Skin of body (tissue), 2 donors: Measurements from ENCODE around the gene MORN5. TPM values are rescaled to one million over a fixed set of nuclear protein-coding genes. Genes with fewer than 3 reads are reported as not detected.

Source experiments
- DNase-seq: peaks from one replicate; lab custom pipeline; 2025; lab: John Stamatoyannopoulos, UW
- total RNA-seq: library from RNA; depleted of rRNA; stranded (reverse); fragments of >200 nt; gene quantifications from one replicate; pipeline ENCODE4 v1.2.3, GENCODE V29; 2014

Gene MORN5
- total RNA-seq, 1 donor from 2014 or later = not detected

GRCh38 chr9:122143296-122143695, 16.4 kb upstream of the MORN5 start:
- DNase-seq = no peak

GRCh38 chr9:122143876-122144405, 15.8 kb upstream of the MORN5 start:
- DNase-seq = no peak

DNA sequence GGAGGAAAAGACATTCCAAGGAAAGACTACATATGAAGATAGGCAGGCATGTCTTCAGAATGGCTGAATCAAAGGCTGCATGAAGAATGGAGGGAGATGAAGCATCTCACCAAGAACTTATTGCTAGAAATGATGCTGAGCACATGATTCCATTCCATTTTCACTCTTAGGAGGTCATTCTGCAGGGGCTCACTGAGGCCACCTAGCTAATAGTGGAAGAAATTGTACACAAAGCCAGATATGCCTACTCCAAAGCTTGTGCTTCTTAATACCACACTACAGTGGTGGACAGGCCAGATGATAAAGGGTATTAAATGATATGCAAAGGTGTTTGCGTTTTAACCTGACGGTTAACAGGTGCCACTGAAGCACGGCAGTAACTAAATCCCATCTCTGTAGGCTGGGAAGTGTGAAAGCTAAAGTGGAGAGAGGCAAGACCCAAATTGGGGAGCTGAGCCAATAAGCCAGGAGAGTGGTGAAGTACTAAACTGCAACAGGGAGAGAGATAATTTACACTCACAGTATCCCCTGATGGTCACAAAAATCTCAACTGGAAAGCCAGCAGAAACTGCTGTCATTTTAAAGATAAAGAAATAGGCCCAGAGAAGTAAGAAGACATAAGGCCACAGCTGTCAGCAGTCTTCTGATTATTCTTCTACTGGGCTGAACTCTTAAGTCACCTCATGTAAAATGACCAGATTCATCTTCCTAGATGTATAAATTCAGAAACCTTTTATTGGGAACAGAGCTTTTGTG, 14.7 kb upstream of the MORN5 start:
- no peak for DNase-seq

GRCh38 chr9:122145592-122145863, 14.2 kb upstream of the MORN5 start:
- no peak for DNase-seq

DNA sequence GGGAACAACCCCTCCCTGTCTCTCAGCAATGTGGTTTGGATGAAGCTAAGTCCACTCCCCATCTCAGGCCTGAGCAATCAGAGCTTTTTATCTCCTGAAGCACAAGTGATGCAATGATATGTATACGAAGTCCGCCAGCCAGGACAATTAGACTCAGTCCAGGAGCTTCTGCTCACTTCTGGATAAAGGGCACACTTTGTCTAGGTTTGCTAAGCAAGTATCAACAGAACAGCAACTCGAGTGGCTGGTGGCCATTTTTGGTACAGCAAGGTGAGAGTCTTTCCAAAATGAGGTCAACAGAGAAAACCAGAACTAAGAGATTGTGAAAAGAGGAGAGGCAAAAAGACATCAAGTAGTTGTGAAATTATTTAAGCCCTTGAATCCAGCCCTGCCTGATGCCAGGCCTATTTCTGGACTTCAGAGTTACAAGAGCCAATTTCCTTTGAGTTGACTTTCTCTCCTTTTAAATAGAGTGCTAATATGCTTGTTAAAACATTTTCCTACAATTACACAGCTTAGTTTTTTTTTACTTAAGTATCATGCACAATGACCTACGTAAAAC, 8.4 kb upstream of the MORN5 start:
- DNase-seq = no peak

DNA sequence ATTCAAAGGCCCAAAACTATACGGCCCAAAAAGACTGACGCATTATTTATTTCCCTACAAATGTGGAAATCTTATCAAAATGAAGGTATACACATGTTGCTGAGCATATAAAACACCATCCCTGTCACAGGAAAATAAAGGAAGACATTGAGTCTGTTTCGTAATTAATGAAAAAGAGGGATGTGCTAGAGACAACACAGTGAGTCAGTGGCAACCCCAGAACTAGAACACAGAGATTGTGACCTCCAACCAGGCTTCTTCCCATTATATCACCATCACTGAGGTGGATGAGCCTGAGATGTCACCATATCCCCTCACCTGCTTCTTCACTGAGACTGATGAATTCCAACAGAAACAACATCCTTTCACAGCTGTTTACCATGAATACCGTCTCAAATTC, 3.9 kb upstream of the MORN5 start:
- no peak for DNase-seq

DNA sequence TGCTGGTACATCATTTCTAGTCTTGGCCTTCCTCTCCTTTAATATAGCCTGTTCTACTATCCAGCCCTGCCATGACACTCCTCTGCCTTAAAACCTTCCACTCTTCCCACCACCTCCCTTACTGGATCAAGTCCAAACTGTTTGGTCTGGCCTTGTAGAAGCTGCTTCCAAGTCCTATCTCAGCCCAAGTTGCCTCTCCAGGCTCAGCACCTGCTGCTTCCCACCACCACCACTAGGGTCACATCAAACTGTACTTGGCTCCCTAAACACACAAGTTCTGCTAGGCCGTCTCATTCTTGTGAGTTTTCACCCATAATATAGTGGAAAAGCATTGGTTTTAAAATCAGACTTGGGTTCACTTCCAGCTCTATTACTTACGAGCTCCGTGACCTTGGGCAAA, 1.5 kb upstream of the MORN5 start:
- no peak for DNase-seq

DNA sequence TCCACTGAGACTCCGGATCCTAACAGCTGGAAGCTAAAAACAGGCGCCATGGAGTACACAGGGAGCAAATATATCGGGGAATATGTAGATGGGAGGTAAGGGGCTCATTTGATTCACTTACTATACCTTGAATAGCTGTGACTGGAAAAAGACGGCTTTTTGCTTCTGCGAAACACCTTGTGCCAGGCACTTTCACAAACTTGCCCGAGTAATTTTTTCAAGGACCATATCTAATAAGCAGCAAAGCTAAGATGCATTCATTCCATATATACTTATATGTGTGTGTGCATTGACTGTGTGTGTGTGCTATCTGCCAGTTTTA, 178 bp downstream of the MORN5 start:
- DNase-seq = no peak

- no peak for DNase-seq
Measured at GRCh38 chr9:122162415-122162814, 2.7 kb downstream of the MORN5 start.

GRCh38 chr9:122164286-122164685, 4.6 kb downstream of the MORN5 start:
- DNase-seq = no peak

- no peak for DNase-seq
Measured at GRCh38 chr9:122168356-122168755, 8.6 kb downstream of the MORN5 start.

DNA sequence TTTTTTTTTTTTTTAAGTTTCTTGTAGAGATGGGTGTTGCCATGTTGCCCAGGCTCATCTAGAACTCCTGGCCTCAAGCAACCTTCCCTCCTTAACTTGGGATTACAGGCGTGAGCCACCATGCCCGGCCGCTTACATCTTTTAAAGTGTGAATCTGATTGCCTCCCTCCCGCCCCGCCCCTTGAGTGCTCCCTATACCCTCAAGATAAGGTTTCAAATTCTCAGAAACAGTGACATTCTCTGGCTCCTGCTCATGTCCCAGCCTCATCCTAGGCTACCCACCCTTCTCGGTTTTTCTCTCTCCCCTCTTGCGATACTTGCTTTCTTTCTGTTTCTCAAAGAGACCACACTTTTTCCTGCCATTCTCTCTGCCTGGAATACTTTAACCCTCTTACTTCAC, 12.4 kb downstream of the MORN5 start:
- DNase-seq = no peak

DNA sequence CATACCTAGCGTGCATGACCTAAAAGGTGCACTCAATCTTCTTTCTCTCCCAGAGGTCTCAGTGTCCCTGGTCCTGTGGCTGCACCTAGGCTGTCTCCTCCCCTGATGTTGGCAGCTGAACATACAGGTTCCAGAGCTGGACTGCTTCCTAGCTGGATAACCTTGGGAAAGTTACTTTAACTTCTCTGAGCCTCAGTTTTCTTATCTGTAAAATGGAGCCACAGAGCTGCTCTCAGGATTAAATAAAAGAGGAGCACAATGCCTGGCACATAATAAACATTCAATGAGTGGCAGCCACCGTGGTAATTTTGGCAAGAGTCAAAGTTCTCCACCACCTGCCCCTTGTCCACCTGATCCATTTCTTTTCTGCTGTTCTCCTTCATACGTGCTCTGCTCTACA, 14.0 kb downstream of the MORN5 start:
- no peak for DNase-seq

DNA sequence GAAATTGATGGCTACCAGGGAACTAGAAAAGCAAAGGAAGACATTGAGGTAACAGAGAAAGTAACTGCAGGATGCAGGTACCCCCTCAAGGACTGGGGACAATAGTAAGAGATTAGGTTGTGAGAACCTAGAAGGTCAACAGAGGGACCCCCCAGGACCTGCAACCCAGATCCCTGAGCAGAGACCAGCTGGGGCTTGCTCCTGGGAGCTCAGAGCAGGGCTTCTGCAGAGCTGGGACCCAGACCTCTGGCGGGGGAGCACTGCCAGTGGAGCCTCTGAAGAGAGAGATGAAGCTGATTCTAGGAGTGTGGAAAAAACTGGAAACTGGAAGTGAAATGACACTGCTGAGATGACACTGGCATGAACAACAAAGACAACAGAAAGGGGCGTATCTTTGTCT, 17.2 kb downstream of the MORN5 start:
- no peak for DNase-seq

- DNase-seq = no peak
Measured at GRCh38 chr9:122179054-122179689, 19.5 kb downstream of the MORN5 start.

DNA sequence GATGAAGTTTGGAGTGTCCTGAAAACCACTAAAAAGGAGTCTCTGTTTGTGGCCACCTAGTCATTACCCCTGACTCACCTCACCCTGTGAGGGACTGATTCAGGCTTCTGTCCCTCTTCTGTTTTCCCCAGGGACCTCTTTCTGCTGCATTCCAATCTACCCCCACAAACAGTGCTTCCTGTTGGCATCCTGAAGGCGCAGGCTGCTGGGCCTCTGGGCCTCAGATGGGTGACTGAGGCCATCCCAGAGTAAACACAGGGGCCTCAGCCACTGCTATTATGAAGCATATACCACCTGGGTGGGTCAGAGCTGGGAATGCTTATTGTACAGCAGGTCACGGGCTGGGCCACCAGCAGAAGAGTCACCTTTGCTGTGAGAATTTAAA, 20.0 kb downstream of the MORN5 start:
- no peak for DNase-seq

GRCh38 chr9:122180633-122181032, 20.9 kb downstream of the MORN5 start:
- DNase-seq = no peak

- no peak for DNase-seq
Measured at GRCh38 chr9:122183501-122183900, 23.8 kb downstream of the MORN5 start.

- no peak for DNase-seq
Measured at GRCh38 chr9:122184551-122184950, 24.8 kb downstream of the MORN5 start.

DNA sequence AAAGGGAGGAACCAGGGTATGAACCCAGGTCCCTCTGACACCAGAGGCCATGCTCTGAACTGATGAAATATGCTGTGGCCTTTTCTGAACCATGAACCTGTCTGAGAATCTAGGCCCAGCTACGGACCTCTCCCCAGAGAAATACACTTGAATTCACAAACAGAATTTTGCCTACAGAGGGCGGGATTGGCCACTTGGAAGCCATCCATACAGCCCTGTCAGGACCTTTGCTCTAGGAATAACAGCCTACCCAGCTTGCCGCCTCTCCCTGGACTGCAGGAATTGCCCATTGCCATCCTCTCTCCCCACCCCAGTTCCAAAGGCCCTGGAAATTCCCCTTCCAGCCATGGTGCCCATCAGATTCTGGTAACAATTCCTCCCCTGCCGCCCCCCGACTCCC, 26.6 kb downstream of the MORN5 start:
- DNase-seq = no peak

- DNase-seq = no peak
Measured at GRCh38 chr9:122186777-122187470, 27.2 kb downstream of the MORN5 start.

DNA sequence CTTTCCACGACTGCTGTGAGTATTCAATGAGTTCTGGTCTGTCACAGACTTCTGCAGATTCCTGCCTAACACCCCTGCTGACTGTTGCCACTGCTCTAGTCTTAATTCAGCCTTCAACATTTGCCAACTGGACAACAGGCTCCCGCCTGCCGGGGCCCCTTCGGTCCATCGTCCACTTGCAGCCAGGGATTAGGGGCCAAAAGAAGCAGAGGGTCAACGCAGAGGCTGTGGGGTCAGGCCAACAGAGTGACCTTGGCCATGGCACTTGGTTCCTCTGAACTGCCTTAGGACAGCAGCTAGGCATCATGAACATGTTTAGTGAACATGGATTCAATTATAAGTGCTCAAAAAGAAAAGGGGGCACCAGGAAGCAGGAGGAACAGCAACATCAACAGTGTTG, 28.7 kb downstream of the MORN5 start:
- DNase-seq = no peak
